MCF 10A (cell line): Measurements from ENCODE around the gene MTRF1. TPM values are rescaled to one million over a fixed set of nuclear protein-coding genes. Genes with fewer than 3 reads are reported as not detected.
A peak's percentile ranks its signal among the peaks of the same experiment; 100 is the strongest.

ENCODE experiments used
- BruUV-seq: library from RNA; stranded (reverse); fragments of 400-500 nt; replicated peaks from 2 replicates; lab custom pipeline; 2021; lab: Mats Ljungman, UMichigan
- CTCF ChIA-PET: fragments of 300-600 bp; sonication (Branson Sonifier 250); formaldehyde crosslinking; extraction: SDS; loops from one replicate; lab custom pipeline; 2021; ENCODE audit warnings: antibody characterized with exemption, inconsistent platforms; lab: Yijun Ruan, JAX
- POLR2A ChIA-PET: fragments of 300-600, 350-650 bp; sonication (Branson Sonifier 250); formaldehyde crosslinking; extraction: SDS; loops from one replicate; lab custom pipeline; 2020; ENCODE audit warnings: antibody characterized with exemption, inconsistent platforms; lab: Yijun Ruan, JAX
- DNase-seq: peaks from one replicate; pipeline ENCODE4 v3.0.0-alpha.2; 2018; ENCODE audit not compliant: unreplicated experiment
- H3K27ac Mint-ChIP-seq: one replicate; pipeline ENCODE4 v1.8.0; 2022; ENCODE audit warnings: mild to moderate bottlenecking, low read depth, mixed read lengths; ENCODE audit not compliant: unreplicated experiment
- H3K27me3 Mint-ChIP-seq: one replicate; pipeline ENCODE4 v1.8.0; 2022; ENCODE audit warnings: mixed read lengths; ENCODE audit not compliant: insufficient read depth, unreplicated experiment
- H3K36me3 Mint-ChIP-seq: one replicate; pipeline ENCODE4 v1.8.0; 2022; ENCODE audit warnings: mild to moderate bottlenecking, moderate library complexity, mixed read lengths; ENCODE audit not compliant: insufficient read depth, unreplicated experiment
- H3K4me1 Mint-ChIP-seq: one replicate; pipeline ENCODE4 v1.8.0; 2022; ENCODE audit warnings: mixed read lengths; ENCODE audit not compliant: insufficient read depth, unreplicated experiment
- H3K4me3 Mint-ChIP-seq: one replicate; pipeline ENCODE4 v1.8.0; 2022; ENCODE audit warnings: mild to moderate bottlenecking, moderate library complexity, mixed read lengths; ENCODE audit not compliant: unreplicated experiment
- H3K9me3 Mint-ChIP-seq: one replicate; pipeline ENCODE4 v1.8.0; 2022; ENCODE audit warnings: mixed read lengths; ENCODE audit not compliant: unreplicated experiment
- CTCF ChIP-seq: fragments of 200-600 bp; IDR thresholded peaks from one replicate; pipeline ENCODE4 v1.8.0; 2022; ENCODE audit warnings: antibody characterized with exemption, mild to moderate bottlenecking; ENCODE audit not compliant: unreplicated experiment
- intact Hi-C: fragments of 100-400 bp; cut with micrococcal nuclease; formaldehyde crosslinking; loops from 2 replicates; pipeline ENCODE4 v1.14.1; 2022
- total RNA-seq: library from RNA; stranded (reverse); gene quantifications from 2 replicates; pipeline ENCODE4 v1.2.3, GENCODE V29; 2022

MTRF1 gene
- total RNA-seq, 1 experiment from 2014 or later, result 10.3 TPM

DNA sequence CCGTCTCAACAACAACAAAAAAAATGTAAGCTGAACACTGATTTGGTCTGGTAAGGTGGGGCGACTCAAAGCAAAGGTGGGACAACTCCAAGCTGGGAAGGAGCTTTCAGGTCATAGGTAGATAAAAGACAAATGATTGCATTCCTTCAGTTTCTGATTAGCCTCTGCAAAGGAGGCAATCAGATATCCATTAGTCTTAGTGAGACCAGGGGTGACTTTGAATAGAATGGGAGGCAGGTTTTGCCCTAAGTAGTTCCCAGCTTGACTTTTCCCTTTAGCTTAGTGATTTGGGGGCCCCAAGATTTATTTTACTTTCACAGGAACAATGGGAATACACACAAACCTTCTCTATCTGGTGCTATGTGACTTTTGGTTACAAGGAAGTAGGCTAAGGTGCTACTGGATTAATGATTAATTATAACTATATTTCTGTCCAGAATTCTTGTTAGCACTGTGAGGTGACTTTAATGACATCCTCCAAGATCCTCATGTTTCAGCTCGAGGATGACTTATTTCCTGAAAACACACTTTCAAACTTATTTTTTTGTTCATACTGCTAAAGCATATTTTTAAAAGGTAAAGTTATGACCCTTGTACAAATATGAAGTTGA is 10.6 kb upstream of the MTRF1 start:
- no peaks in the 10 kb centered on the region for H3K36me3 Mint-ChIP-seq
- no peak for DNase-seq
- H3K4me3 Mint-ChIP-seq, result no peak overlapping the region
- ChIA-PET POLR2A (interaction anchor here (0.7 kb wide), 1 partner anchor 213 kb away, joined by 3 read pairs; the partner anchor contains the start of gene WBP4), CTCF (interaction anchor here (0.6 to 1.0 kb wide), 4 partner anchors 9 to 64 kb away, joined by 3 read pairs; no protein-coding TSS in a partner anchor)
- no peaks in the 10 kb centered on the region for H3K4me1 Mint-ChIP-seq
- H3K27me3 Mint-ChIP-seq, result no peaks in the 10 kb centered on the region
- no peak overlapping the region for H3K27ac Mint-ChIP-seq
- intact Hi-C loops, result no loop called here
- TF ChIP-seq CTCF, result no peak
- no peaks in the 10 kb centered on the region for H3K9me3 Mint-ChIP-seq
- BruUV-seq, result no TSS peak

- BruUV-seq, result no TSS peak
- Mint-ChIP-seq H3K36me3 (no peaks in the 10 kb centered on the region), H3K27me3 (no peaks in the 10 kb centered on the region), H3K4me3 (no peak overlapping the region), H3K9me3 (no peaks in the 10 kb centered on the region), H3K4me1 (no peaks in the 10 kb centered on the region), H3K27ac (no peak overlapping the region)
- no peak for TF ChIP-seq CTCF
- CTCF ChIA-PET, result no interaction called here
- DNase-seq, result no peak
- POLR2A ChIA-PET, result interaction anchor here (1.8 kb wide), 1 partner anchor 8 kb away, joined by 5 read pairs; the partner anchor contains the start of gene MTRF1
- intact Hi-C loops, result no loop called here
These were observed 8.3 kb upstream of the MTRF1 start for GRCh38 chr13:41271456-41272285.

DNA sequence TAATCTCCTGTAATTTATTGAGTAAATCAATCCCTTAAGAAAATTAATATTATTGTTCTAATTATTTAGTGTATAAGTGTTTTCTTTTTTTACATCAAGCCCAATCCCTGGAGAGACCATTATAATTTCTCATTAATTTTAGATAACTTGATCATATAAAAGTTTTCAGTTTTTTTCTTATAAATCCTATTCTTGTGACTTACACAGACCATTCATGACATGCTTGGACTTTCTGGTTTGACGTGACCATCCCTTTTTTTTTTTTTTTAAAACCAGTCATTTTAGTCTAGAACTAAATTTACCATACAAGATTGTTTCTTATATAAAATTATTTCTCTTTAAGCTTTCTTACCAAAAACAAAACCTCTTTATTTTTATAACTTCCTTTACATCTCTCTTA is 5.4 kb upstream of the MTRF1 start:
- H3K27ac Mint-ChIP-seq, result no peak overlapping the region
- peak; percentile 61 for DNase-seq
- H3K27me3 Mint-ChIP-seq, result no peaks in the 10 kb centered on the region
- ChIA-PET CTCF (interaction anchor here (0.7 to 0.8 kb wide), 4 partner anchors 24 to 845 kb away, joined by 3 to 6 read pairs (median 4); no protein-coding TSS in a partner anchor), POLR2A (no interaction called here)
- intact Hi-C loops, result no loop called here
- no peaks in the 10 kb centered on the region for H3K4me1 Mint-ChIP-seq
- no peaks in the 10 kb centered on the region for H3K9me3 Mint-ChIP-seq
- H3K36me3 Mint-ChIP-seq, result no peaks in the 10 kb centered on the region
- BruUV-seq, result no TSS peak
- no peak for TF ChIP-seq CTCF
- H3K4me3 Mint-ChIP-seq, result no peak overlapping the region

GRCh38 chr13:41267106-41267505 is 3.7 kb upstream of the MTRF1 start:
- H3K27ac Mint-ChIP-seq, result no peak overlapping the region
- H3K9me3 Mint-ChIP-seq, result no peaks in the 10 kb centered on the region
- DNase-seq, result no peak
- no TSS peak for BruUV-seq
- H3K4me3 Mint-ChIP-seq, result no peak overlapping the region
- POLR2A ChIA-PET, result interaction anchor here (0.7 kb wide), 1 partner anchor 1071 kb away, joined by 3 read pairs; no protein-coding TSS in a partner anchor
- no peaks in the 10 kb centered on the region for H3K27me3 Mint-ChIP-seq
- TF ChIP-seq CTCF, result no peak
- intact Hi-C loops, result no loop called here
- H3K4me1 Mint-ChIP-seq, result no peaks in the 10 kb centered on the region
- peaks cover 9% of the 10 kb centered on the region for H3K36me3 Mint-ChIP-seq
- CTCF ChIA-PET, result no interaction called here
